GM18907 (cell line): ENCODE data around the gene SELENOS.

Experiments used
- ATAC-seq: cut with Tn5 transposase; IDR thresholded peaks from one replicate; pipeline ENCODE4 v1.9.1; 2021; ENCODE audit warnings: mild to moderate bottlenecking, moderate library complexity; ENCODE audit not compliant: unreplicated experiment

Gene SELENOS

GRCh38 chr15:101277038-101277822 lies at the start of gene SELENOS:
Gene SELENOS (minus strand): TSS chr15:101277485. CDS start chr15:101277417, 68 bp downstream.
- ATAC-seq = peak; percentile 92

- no peak for ATAC-seq
These were observed 49.3 kb upstream of the SELENOS start for GRCh38 chr15:101326462-101327146.

GRCh38 chr15:101326026-101326315 lies 48.7 kb upstream of the SELENOS start:
- ATAC-seq = no peak

GRCh38 chr15:101325263-101326025 lies 48.2 kb upstream of the SELENOS start:
- ATAC-seq = no peak

GRCh38 chr15:101324524-101325177 lies 47.4 kb upstream of the SELENOS start:
- ATAC-seq = no peak

GRCh38 chr15:101323793-101324523 lies 46.7 kb upstream of the SELENOS start:
- ATAC-seq = no peak

- no peak for ATAC-seq
These were observed 45.7 kb upstream of the SELENOS start for GRCh38 chr15:101322854-101323477.

- no peak for ATAC-seq
These were observed 44.9 kb upstream of the SELENOS start for GRCh38 chr15:101322016-101322695.

- peak; percentile 78 for ATAC-seq
These were observed 43.3 kb upstream of the SELENOS start for GRCh38 chr15:101320501-101321052.

GRCh38 chr15:101318839-101319238 lies 41.6 kb upstream of the SELENOS start:
- no peak for ATAC-seq

- no peak for ATAC-seq
These were observed 41.0 kb upstream of the SELENOS start for GRCh38 chr15:101318147-101318819.

- ATAC-seq = no peak
These were observed 40.1 kb upstream of the SELENOS start for GRCh38 chr15:101317336-101317872.

- no peak for ATAC-seq
These were observed 39.2 kb upstream of the SELENOS start for GRCh38 chr15:101316529-101316928.

GRCh38 chr15:101315736-101316135 lies 38.5 kb upstream of the SELENOS start:
- no peak for ATAC-seq

- ATAC-seq = no peak
These were observed 37.2 kb upstream of the SELENOS start for GRCh38 chr15:101314336-101315125.

- no peak for ATAC-seq
These were observed 35.9 kb upstream of the SELENOS start for GRCh38 chr15:101313041-101313761.

GRCh38 chr15:101310508-101310907 lies 33.2 kb upstream of the SELENOS start:
- no peak for ATAC-seq
